ENCODE results near the gene DTNB. TPM values are rescaled to one million over a fixed set of nuclear protein-coding genes. Genes with fewer than 3 reads are reported as not detected.

Gene DTNB
- polyA plus RNA-seq, 1 of the 3 experiments (the other 2 are of a cell fraction): 15.3 TPM

DNA sequence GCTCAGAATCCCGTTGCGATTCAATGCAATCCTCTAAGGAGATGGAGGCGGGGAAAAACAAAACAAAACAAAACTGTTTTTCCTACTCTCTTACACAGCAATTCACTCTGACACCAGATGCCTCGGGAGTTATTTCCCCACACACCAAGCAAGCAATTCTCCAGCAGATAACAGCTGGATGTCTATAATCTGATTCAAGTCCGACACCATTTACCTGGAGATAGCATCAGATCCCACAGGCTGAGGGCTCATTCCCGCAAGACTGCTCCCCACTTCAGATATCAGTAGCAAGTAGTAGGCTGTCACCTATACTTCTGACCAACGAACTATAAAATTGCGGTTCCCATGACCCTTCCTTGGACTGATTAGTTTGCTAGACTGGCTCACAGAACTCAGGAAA is 58.7 kb downstream of the DTNB start:
- Histone ChIP-seq H4K20me1 (ENCODE audit: insufficient read depth) (no peaks in the 10 kb centered on the region; the same call in 1 of the 2 replicates), H3K4me2 (no peak overlapping the region), H3K4me3 (ENCODE audit: low read depth in 2 of 2, low read length in 1 of 2) (no peak overlapping the region), H3K27ac (ENCODE audit: low read depth in 2 of 2, low read length in 1 of 2) (no peak overlapping the region), H3K9ac (no peak overlapping the region), H3K9me3 (no peaks in the 10 kb centered on the region), H2AFZ (ENCODE audit: low read depth) (no peak overlapping the region), H3K27me3 (ENCODE audit: insufficient read depth) (no peaks in the 10 kb centered on the region), H3K79me2 (ENCODE audit: insufficient read depth) (no peaks in the 10 kb centered on the region), H3K9me2 (no peaks in the 10 kb centered on the region), H3K36me3 (replicated peaks in 1 of 2; ENCODE audit: control insufficient read depth in 1 of 2, insufficient read depth in 2 of 2, low read length in 1 of 2) (no peaks in the 10 kb centered on the region), H3F3A (replicated peaks; ENCODE audit: insufficient read depth) (peaks cover 23% of the 10 kb centered on the region), H3K4me1 (ENCODE audit: control insufficient read depth in 1 of 2, insufficient read depth in 2 of 2, low read depth in 1 of 2, low read length in 1 of 2) (peaks cover 0 to 16% of the 10 kb centered on the region in 2 experiments; a peak in 3 of 4 replicates)
- ChIA-PET CTCF (interaction anchor here (1.2 to 1.4 kb wide), 4 partner anchors 8 to 85 kb away, joined by 3 to 9 read pairs (median 5); no protein-coding TSS in a partner anchor), POLR2A (no interaction called here)
- DNase-seq: no peak
- no peak for TF ChIP-seq TEAD4 (IDR thresholded peaks at IDR 0.05; ENCODE audit: borderline replicate concordance, insufficient read depth)
- TF ChIP-seq, protein P1, sequence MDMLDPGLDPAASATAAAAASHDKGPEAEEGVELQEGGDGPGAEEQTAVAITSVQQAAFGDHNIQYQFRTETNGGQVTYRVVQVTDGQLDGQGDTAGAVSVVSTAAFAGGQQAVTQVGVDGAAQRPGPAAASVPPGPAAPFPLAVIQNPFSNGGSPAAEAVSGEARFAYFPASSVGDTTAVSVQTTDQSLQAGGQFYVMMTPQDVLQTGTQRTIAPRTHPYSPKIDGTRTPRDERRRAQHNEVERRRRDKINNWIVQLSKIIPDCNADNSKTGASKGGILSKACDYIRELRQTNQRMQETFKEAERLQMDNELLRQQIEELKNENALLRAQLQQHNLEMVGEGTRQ (IDR thresholded peaks at IDR 0.05; ENCODE audit: borderline replicate concordance, low read depth, low read length): no peak
- no peak for TF ChIP-seq NRF1 (IDR thresholded peaks at IDR 0.05; ENCODE audit: low read depth, low read length)
- no peak for TF ChIP-seq FOSL2 (IDR thresholded peaks at IDR 0.05; ENCODE audit: borderline replicate concordance, low read depth)
- no peak for TF ChIP-seq RFX5 (IDR thresholded peaks at IDR 0.05; ENCODE audit: low read length)
- TF ChIP-seq, protein P2, sequence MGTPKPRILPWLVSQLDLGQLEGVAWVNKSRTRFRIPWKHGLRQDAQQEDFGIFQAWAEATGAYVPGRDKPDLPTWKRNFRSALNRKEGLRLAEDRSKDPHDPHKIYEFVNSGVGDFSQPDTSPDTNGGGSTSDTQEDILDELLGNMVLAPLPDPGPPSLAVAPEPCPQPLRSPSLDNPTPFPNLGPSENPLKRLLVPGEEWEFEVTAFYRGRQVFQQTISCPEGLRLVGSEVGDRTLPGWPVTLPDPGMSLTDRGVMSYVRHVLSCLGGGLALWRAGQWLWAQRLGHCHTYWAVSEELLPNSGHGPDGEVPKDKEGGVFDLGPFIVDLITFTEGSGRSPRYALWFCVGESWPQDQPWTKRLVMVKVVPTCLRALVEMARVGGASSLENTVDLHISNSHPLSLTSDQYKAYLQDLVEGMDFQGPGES (IDR thresholded peaks at IDR 0.05; ENCODE audit: low read depth, low read length): no peak
- no peak for TF ChIP-seq JUND (IDR thresholded peaks at IDR 0.05)
- TF ChIP-seq YY1 (IDR thresholded peaks at IDR 0.05; ENCODE audit: low read depth): no peak
- no peak for TF ChIP-seq TCF12 (IDR thresholded peaks at IDR 0.05)
- no peak for TF ChIP-seq GATA2 (CRISPR knock-in tag; IDR thresholded peaks at IDR 0.05)
- no peak for TF ChIP-seq SIN3A (IDR thresholded peaks at IDR 0.05; ENCODE audit: borderline replicate concordance, low read depth, low read length)
- TF ChIP-seq GABPA (IDR thresholded peaks at IDR 0.05; ENCODE audit: low read depth): no peak
- TF ChIP-seq RCOR1 (IDR thresholded peaks at IDR 0.05; ENCODE audit: low read length): no peak
- no peak for TF ChIP-seq RXRA (IDR thresholded peaks at IDR 0.05; ENCODE audit: borderline replicate concordance, low read depth)
- TF ChIP-seq, protein P3, sequence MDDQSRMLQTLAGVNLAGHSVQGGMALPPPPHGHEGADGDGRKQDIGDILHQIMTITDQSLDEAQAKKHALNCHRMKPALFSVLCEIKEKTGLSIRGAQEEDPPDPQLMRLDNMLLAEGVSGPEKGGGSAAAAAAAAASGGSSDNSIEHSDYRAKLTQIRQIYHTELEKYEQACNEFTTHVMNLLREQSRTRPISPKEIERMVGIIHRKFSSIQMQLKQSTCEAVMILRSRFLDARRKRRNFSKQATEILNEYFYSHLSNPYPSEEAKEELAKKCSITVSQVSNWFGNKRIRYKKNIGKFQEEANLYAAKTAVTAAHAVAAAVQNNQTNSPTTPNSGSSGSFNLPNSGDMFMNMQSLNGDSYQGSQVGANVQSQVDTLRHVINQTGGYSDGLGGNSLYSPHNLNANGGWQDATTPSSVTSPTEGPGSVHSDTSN (IDR thresholded peaks at IDR 0.05): no peak
- no peak for TF ChIP-seq NFIC (IDR thresholded peaks at IDR 0.05; ENCODE audit: borderline replicate concordance)
- 93% methylated on average over 8 of the region's 8 CpGs for WGBS (ENCODE audit: low lambda C conversion rate)

DNA sequence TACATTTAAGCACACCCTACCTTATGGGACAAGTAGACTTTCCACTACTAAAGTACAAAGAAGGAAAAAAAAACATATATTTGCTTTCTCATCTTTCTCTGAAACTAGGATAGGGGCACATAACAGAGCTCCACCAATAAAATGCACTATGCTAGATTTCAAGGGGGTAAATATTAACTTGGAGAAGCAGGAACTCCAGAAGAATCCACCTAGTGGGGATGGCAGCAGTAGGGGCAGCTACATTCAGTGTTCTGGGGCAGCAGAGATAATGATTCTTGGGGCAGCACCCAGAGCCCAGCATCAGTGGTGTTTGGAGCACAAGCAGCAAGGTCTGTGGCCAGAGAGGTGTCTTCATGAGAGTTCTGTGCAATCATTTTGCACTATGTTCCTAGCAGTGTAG is 64.7 kb downstream of the DTNB start:
- DNase-seq: no peak
- ChIA-PET POLR2A (no interaction called here), CTCF (interaction anchor here (0.7 to 4.3 kb wide), 8 partner anchors 10 to 243 kb away, joined by 3 to 92 read pairs (median 10); no protein-coding TSS in a partner anchor)
- Histone ChIP-seq H3K4me1 (ENCODE audit: control insufficient read depth in 1 of 2, insufficient read depth in 2 of 2, low read depth in 1 of 2, low read length in 1 of 2) (no peaks in the 10 kb centered on the region), H3K79me2 (ENCODE audit: insufficient read depth) (no peaks in the 10 kb centered on the region), H3K9me3 (no peaks in the 10 kb centered on the region), H3K9me2 (no peaks in the 10 kb centered on the region), H4K20me1 (ENCODE audit: insufficient read depth) (no peaks in the 10 kb centered on the region), H3K9ac (no peak overlapping the region), H3F3A (replicated peaks; ENCODE audit: insufficient read depth) (no peaks in the 10 kb centered on the region), H3K4me2 (no peak overlapping the region), H2AFZ (ENCODE audit: low read depth) (no peak overlapping the region), H3K4me3 (ENCODE audit: low read depth in 2 of 2, low read length in 1 of 2) (no peak overlapping the region), H3K36me3 (replicated peaks in 1 of 2; ENCODE audit: control insufficient read depth in 1 of 2, insufficient read depth in 2 of 2, low read length in 1 of 2) (no peaks in the 10 kb centered on the region), H3K27me3 (ENCODE audit: insufficient read depth) (no peaks in the 10 kb centered on the region), H3K27ac (ENCODE audit: low read depth in 2 of 2, low read length in 1 of 2) (no peak overlapping the region)
- TF ChIP-seq, protein P4, sequence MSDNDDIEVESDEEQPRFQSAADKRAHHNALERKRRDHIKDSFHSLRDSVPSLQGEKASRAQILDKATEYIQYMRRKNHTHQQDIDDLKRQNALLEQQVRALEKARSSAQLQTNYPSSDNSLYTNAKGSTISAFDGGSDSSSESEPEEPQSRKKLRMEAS (IDR thresholded peaks at IDR 0.05; ENCODE audit: low read depth): no peak
- TF ChIP-seq MEF2A (IDR thresholded peaks at IDR 0.05; ENCODE audit: borderline replicate concordance, low read depth) (no peak), NFIC (IDR thresholded peaks at IDR 0.05; ENCODE audit: borderline replicate concordance) (no peak), GABPA (IDR thresholded peaks at IDR 0.05; ENCODE audit: low read depth) (no peak), JUND (IDR thresholded peaks at IDR 0.05) (no peak)

Data from SK-N-SH (cell line).